Amygdala (tissue), 56 donors: ENCODE results near the gene ARHGAP40.

Source experiments
- DNase-seq, 56 donors: peaks; one replicate each; lab custom pipeline; 2025; lab: John Stamatoyannopoulos, UW

ARHGAP40 gene

GRCh38 chr20:38612751-38613515 is 11.3 kb downstream of the ARHGAP40 start:
- DNase-seq: no peak

- DNase-seq: no peak
These were observed 13.7 kb downstream of the ARHGAP40 start for GRCh38 chr20:38615283-38615682.

- DNase-seq: no peak
These were observed 14.8 kb downstream of the ARHGAP40 start for GRCh38 chr20:38616457-38616856.

- no peak for DNase-seq
These were observed 15.6 kb downstream of the ARHGAP40 start for GRCh38 chr20:38617011-38617829.

GRCh38 chr20:38617830-38618196 is 16.2 kb downstream of the ARHGAP40 start:
- no peak for DNase-seq

- peak in 4 of 56 donors; percentile 6 to 28 (median 9) for DNase-seq
These were observed 18.8 kb downstream of the ARHGAP40 start for GRCh38 chr20:38620441-38620840.

- DNase-seq: no peak
These were observed 21.5 kb downstream of the ARHGAP40 start for GRCh38 chr20:38623061-38623460.

GRCh38 chr20:38624084-38624483 is 22.5 kb downstream of the ARHGAP40 start:
- no peak for DNase-seq

GRCh38 chr20:38625896-38626295 is 24.3 kb downstream of the ARHGAP40 start:
- no peak for DNase-seq

GRCh38 chr20:38626921-38627659 is 25.5 kb downstream of the ARHGAP40 start:
- no peak for DNase-seq

GRCh38 chr20:38628580-38629470 is 27.2 kb downstream of the ARHGAP40 start:
- DNase-seq: no peak

GRCh38 chr20:38629979-38630378 is 28.4 kb downstream of the ARHGAP40 start:
- no peak for DNase-seq

- no peak for DNase-seq
These were observed 29.1 kb downstream of the ARHGAP40 start for GRCh38 chr20:38630727-38631126.

GRCh38 chr20:38631155-38632022 is 29.8 kb downstream of the ARHGAP40 start:
- DNase-seq: no peak

GRCh38 chr20:38633577-38634093 is 32.0 kb downstream of the ARHGAP40 start:
- DNase-seq: peak in 17 of 56 donors; percentile 1 to 44 (median 8)

- no peak for DNase-seq
These were observed 34.2 kb downstream of the ARHGAP40 start for GRCh38 chr20:38635721-38636288.

- no peak for DNase-seq
These were observed 38.9 kb downstream of the ARHGAP40 start for GRCh38 chr20:38640521-38640920.

GRCh38 chr20:38642498-38642897 is 40.9 kb downstream of the ARHGAP40 start:
- no peak for DNase-seq
